DMS 273 (cell line): ENCODE results near the gene NCL.
"Not testable (repeated sequence)": the region's sequence is repeated elsewhere in the genome, so short reads cannot be mapped to it uniquely, and the experiment has no call there.

ENCODE experiments used
- DNase-seq: peaks from one replicate; lab custom pipeline; 2025; ENCODE audit not compliant: unreplicated experiment; lab: John Stamatoyannopoulos, UW

Gene NCL

DNA sequence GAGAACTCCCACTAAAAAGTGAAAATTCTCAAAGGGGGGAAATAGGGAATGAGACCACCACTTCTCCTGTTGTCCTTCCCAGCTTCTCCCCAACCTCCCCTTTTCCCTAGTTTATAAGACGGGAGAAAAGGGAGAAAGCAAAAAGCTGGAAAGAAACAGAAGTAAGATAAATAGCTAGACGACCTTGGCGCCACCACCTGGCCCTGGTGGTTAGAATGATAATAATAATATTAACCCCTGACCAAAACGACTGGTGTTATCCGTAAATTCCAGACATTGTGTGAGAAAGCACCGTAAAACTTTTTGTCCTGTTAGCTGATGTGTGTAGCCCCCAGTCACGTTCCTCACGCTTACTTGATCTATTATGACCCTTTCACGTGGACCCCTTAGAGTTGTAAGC, 56.0 kb downstream of the NCL start:
- not testable (repeated sequence) for DNase-seq

DNA sequence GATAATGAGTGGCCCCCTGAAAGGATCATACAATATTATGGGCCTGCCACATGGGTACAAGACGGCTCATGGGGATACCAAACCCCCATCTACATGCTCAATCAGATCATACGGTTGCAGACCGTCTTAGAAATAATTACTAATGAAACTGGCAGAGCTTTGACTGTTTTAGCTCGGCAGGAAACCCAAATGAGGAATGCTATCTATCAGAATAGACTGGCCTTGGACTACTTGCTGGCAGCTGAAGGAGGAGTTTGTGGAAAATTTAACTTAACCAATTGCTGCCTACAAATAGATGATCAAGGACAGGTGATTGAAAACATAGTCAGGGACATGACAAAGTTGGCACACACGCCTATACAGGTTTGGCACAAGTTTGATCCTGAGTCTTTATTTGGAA, 56.6 kb downstream of the NCL start:
- not testable (repeated sequence) for DNase-seq

DNA sequence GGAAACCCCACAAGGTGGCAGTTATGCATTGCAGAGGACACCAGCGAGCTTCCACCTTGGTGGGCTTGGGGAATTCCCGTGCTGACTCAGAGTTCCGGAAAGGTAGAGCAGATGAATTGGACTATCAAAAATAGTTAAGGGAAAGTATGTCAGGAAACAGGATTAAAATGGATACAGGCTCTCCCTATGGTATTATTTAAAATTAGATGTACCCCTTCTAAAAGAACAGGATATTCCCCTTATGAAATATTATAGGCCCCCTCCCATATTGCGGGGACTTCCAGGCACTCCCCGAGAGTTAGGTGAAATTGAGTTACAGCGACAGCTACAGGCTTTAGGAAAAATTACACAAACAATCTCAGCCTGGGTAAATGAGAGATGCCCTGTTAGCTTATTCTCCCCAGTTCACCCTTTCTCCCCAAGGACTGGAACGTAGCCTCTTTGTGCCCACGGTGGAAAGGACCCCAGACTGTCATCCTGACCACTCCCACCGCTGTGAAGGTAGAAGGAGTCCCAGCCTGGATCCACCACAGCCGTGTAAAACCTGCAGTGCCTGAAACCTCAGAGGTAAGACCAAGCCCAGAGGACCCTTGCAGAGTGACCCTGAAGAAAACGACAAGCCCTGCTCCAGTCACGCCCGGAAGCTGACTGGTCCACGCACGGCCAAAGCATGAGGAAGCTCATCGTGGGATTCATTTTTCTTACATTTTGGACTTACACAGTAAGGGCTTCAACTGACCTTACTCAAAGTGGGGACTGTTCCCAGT, 58.5 kb downstream of the NCL start:
- DNase-seq = not testable (repeated sequence)

DNA sequence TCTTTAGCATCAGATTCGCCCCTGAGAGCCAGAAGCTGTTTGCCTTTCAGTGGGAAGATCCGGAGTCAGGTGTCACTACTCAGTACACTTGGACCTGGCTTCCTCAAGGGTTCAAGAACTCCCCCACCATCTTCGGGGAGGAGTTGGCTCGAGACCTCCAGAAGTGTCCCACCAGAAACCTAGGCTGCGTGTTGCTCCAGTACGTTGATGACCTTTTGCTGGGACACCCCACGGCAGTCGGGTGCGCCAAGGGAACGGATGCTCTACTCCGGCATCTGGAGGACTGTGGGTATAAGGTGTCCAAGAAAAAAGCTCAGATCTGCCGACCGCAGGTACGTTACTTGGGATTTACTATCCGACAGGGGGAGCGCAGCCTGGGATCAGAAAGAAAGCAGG, 60.1 kb downstream of the NCL start:
- not testable (repeated sequence) for DNase-seq
